ENCODE measurements around the gene NRP2. TPM values are rescaled to one million over a fixed set of nuclear protein-coding genes. Genes with fewer than 3 reads are reported as not detected.

NRP2 gene
- total RNA-seq, 4 donors from 2014 or later: 35.9 to 156 (median 114) TPM

DNA sequence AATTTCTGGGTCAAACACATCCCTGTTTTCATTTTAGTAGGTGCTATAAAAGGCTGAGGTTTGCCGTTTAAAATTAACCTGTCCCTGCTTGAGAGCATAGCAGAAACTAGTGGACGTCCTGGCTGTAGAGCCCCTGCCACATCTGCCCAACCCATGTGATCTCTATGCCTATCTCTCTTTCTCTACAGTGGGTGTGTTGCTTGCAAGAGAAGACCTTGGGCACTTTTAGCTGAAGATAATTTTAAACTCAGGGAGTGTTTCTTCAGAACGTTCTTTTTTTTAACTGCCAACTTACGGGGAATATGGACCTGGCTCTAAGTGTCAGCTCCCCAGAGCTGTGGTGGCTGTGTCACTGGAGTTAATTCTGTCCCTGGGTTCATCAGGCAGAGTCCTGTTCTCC lies 100.6 kb downstream of the NRP2 start:
- Histone ChIP-seq H3K36me3 (no peaks in the 10 kb centered on the region), H3K4me3 (no peak overlapping the region), H3K4me1 (peaks cover 4 to 5% of the 10 kb centered on the region in 2 donors), H3K27me3 (no peaks in the 10 kb centered on the region), H3K9me3 (no peaks in the 10 kb centered on the region), H3K27ac (peak overlapping the region in 1 of 2 donors; percentile 23)
- no peak for TF ChIP-seq CTCF (IDR thresholded peaks at IDR 0.05)
- TF ChIP-seq POLR2A (IDR thresholded peaks at IDR 0.05): no peak
- DNase-seq: no peak
- intact Hi-C loops (cut with DNase I; ENCODE audit: low total_unique reads): no loop called here

- Histone ChIP-seq H3K9me3 (no peaks in the 10 kb centered on the region), H3K4me1 (peaks cover 4 to 5% of the 10 kb centered on the region in 2 donors), H3K27me3 (no peaks in the 10 kb centered on the region), H3K36me3 (no peaks in the 10 kb centered on the region), H3K4me3 (no peak overlapping the region), H3K27ac (peak overlapping the region in 1 of 2 donors; percentile 23)
- TF ChIP-seq CTCF (IDR thresholded peaks at IDR 0.05) (no peak), POLR2A (IDR thresholded peaks at IDR 0.05) (no peak)
- intact Hi-C loops (cut with DNase I; ENCODE audit: low total_unique reads): no loop called here
- DNase-seq: no peak
These were observed 101.7 kb downstream of the NRP2 start for GRCh38 chr2:205783872-205784499.

DNA sequence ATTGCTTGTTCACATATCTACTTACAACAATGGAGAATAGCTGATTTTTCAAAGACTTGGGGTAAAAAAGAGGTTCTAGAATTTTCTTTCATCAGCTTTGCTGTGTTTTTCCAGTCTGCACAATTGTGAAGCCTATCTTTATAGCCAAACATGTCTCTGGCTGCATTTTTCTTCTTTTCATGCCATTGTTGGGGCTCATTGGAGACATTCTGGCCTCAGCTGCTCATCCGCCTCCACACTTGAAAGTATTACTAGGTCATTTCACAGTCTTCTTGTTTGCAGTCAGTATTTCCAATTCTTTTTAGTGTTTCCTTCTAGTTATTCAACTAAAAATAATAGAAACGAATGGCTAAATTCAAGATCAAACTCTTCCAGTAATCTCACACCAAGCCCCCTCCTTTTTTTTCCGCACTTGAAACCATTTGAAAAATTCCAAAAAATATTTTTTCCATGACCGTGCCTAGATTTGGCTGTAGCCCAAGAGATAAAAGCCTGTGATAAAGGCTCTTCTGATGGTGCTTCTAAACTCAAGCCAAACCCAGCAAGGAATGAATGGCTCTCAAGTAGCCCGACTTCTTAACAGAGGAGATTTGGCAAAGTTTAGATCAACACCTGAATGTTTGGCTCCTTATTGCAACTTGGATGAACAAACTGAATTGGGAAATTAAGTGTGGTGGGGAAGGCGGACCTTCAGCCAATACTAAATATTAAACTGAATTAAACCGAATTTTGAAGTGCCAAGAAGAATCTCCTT lies 103.4 kb downstream of the NRP2 start:
- intact Hi-C loops (cut with DNase I; ENCODE audit: low total_unique reads): no loop called here
- Histone ChIP-seq H3K4me1 (peaks cover 4 to 5% of the 10 kb centered on the region in 2 donors), H3K4me3 (no peak overlapping the region), H3K36me3 (no peaks in the 10 kb centered on the region), H3K27ac (peak overlapping the region; percentile 19 to 39), H3K27me3 (no peaks in the 10 kb centered on the region), H3K9me3 (no peaks in the 10 kb centered on the region)
- no peak for TF ChIP-seq CTCF (IDR thresholded peaks at IDR 0.05)
- no peak for TF ChIP-seq POLR2A (IDR thresholded peaks at IDR 0.05)
- no peak for DNase-seq

DNA sequence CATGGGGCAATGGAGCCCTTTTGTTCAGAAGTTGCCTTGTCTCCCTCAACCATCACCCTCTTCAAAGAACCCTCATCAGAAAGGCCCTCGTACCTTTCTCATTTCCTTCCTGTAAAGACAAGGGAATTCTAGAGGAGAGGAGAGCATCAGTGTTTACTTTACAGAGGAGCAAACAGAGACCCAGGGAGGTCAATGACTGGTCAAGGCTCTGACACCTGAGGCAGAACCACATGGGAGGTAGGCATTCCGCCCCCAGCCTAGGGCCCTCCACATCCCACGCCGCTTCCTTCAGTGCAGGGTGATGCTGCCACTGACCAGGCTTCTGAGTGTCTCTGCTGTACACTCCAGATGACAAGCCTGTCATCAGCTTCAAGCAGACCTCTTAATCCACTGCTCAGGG lies 104.7 kb downstream of the NRP2 start:
- H3K27ac ChIP-seq: peak overlapping the region in 1 of 2 donors; percentile 39
- H3K4me1 ChIP-seq: peaks cover 4 to 5% of the 10 kb centered on the region in 2 donors

More for the DNA sequence above, 104.7 kb downstream of the NRP2 start:
- no peaks in the 10 kb centered on the region for H3K27me3 ChIP-seq
- TF ChIP-seq POLR2A (IDR thresholded peaks at IDR 0.05): no peak
- TF ChIP-seq CTCF (IDR thresholded peaks at IDR 0.05): no peak
- H3K9me3 ChIP-seq: no peaks in the 10 kb centered on the region
- H3K36me3 ChIP-seq: no peaks in the 10 kb centered on the region
- DNase-seq: no peak
- H3K4me3 ChIP-seq: no peak overlapping the region
- intact Hi-C loops (cut with DNase I; ENCODE audit: low total_unique reads): no loop called here
